ENCODE results near the gene ARHGAP15.

The ARHGAP15 gene

GRCh38 chr2:143280097-143280757, 151.0 kb downstream of the ARHGAP15 start:
- no peak for DNase-seq

DNA sequence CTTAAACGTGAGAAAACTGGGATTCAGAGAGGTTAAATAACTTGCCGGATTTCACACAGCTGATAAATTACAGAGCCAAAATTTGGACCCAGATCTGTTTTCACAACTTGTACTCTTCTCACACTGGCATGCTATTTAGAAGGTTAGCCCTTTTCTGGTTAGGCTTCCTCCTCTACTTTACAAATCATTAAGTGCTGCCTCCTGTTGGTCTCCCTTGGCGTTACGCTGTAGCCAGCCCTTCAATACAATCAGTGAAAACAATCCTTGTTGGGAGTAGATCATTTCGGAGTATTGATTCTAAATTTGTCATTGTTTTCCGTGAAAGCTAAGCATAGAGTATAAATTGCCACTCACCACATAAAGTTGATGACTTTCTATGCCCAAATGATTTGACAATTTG, 153.5 kb downstream of the ARHGAP15 start:
- DNase-seq: no peak

DNA sequence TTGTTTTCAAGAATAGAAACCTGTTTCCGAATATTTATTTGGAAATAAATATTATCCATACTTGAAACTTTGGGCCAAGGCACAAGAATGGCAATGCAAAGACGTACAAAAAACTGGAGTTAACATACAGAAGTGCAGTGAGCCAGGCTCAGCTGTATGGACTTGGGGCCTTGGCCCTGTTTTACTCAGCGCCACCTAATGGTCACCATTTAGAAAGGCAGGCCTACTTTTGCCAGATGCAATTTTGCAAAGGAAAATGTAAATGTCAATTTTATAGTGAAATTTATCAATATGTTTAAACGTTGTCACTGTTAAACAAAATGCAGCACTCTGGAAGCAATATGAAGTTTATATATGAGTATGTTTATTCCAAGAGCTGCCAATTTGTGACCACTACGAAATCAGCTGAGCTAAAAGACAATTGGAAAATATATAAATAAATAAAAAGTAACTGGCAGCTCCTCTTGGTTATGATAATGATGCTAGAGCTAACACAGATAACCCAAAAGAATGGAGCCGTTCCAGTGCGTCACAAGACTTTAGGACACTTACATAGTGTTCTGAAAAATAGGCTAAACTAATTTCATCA, 155.0 kb downstream of the ARHGAP15 start:
- DNase-seq: no peak

GRCh38 chr2:143289025-143289424, 159.8 kb downstream of the ARHGAP15 start:
- DNase-seq: no peak

DNA sequence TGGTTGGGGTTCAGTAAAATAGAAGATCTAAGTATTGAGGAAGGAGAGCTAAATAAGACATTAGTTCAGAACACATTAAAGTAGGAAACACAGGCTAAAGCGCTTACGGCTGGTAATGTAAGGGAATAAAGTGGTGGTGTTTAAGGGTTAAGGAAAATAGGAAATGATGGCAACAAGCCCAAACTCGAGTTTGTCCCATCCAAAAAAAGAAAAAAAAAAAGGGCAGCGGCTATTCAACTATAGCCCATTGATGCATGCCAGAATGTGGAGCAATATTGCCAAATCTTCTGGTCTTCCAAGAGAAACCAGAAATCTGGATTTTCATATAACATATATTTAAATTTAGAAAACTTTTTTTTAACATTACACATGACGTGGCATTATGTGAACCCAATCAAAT, 161.0 kb downstream of the ARHGAP15 start:
- DNase-seq: no peak

DNA sequence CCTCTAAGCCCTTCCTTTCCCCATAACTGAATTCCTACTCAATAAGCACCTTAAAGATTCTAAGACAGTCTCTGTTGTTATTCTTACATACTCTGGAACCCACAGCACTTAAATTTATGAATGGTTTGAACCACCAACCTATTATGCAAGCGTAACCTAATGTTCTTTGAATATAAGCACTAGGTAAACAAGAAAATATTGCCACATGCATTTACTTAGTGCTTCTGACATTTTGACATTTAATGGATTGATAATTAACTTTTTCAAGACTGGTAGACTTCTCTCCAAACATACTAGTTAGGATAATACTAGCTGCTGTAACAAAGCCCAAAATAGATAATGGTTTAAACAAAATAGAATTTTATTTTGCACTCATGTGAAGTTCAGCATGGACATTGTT, 164.8 kb downstream of the ARHGAP15 start:
- no peak for DNase-seq

DNA sequence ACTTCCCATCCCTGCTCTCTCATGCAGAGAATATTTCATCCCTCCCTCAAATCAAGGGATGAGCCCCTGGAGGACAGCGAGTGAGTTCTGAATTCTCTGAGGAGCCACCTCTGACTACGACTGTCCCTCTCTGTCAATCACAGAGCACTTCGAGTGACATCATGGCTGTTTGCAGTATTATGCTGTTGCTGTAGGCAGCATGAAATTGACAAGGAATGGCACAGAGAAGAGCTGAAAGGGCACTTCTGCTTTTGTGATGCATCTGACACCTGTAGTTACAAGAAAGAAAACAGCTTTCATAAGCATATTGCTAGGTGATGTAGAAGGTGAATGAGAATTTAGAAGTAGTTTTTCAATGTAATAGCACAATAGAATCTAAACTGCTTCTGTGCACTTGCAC, 166.9 kb downstream of the ARHGAP15 start:
- no peak for DNase-seq

GRCh38 chr2:143297182-143297581, 168.0 kb downstream of the ARHGAP15 start:
- no peak for DNase-seq

GRCh38 chr2:143300536-143300935, 171.3 kb downstream of the ARHGAP15 start:
- no peak for DNase-seq

- no peak for DNase-seq
These were observed 182.2 kb downstream of the ARHGAP15 start for GRCh38 chr2:143311426-143311825.

GRCh38 chr2:143312441-143312840, 183.2 kb downstream of the ARHGAP15 start:
- DNase-seq: no peak

DNA sequence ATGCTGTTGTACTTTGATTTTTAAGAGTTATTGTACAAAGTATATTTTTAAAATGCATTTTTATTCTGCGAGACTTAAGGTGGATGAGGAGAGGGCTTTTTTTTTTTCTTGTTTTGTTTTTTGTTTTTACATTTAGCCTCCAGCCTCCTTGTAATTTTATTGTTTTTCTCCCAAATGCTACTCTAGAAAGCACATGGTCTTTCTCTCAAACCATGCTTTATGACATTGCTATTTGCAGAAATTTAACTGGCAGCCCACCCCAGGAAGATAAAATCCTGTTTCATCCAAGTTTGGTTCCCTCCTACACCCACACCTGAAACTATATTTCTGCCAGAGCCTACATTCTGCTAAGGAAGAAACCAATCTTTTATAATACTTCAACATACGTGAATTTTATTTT, 184.6 kb downstream of the ARHGAP15 start:
- no peak for DNase-seq

GRCh38 chr2:143321994-143322393, 192.8 kb downstream of the ARHGAP15 start:
- DNase-seq: no peak

- no peak for DNase-seq
These were observed 200.1 kb downstream of the ARHGAP15 start for GRCh38 chr2:143329288-143329687.

GRCh38 chr2:143333168-143333791, 204.1 kb downstream of the ARHGAP15 start:
- no peak for DNase-seq

GRCh38 chr2:143333847-143334246, 204.6 kb downstream of the ARHGAP15 start:
- DNase-seq: no peak

GRCh38 chr2:143334837-143335236, 205.6 kb downstream of the ARHGAP15 start:
- DNase-seq: no peak

- no peak for DNase-seq
These were observed 207.5 kb downstream of the ARHGAP15 start for GRCh38 chr2:143336719-143337210.

GRCh38 chr2:143341478-143341877, 212.3 kb downstream of the ARHGAP15 start:
- DNase-seq: no peak

- DNase-seq: no peak
These were observed 215.6 kb downstream of the ARHGAP15 start for GRCh38 chr2:143344780-143345179.

DNA sequence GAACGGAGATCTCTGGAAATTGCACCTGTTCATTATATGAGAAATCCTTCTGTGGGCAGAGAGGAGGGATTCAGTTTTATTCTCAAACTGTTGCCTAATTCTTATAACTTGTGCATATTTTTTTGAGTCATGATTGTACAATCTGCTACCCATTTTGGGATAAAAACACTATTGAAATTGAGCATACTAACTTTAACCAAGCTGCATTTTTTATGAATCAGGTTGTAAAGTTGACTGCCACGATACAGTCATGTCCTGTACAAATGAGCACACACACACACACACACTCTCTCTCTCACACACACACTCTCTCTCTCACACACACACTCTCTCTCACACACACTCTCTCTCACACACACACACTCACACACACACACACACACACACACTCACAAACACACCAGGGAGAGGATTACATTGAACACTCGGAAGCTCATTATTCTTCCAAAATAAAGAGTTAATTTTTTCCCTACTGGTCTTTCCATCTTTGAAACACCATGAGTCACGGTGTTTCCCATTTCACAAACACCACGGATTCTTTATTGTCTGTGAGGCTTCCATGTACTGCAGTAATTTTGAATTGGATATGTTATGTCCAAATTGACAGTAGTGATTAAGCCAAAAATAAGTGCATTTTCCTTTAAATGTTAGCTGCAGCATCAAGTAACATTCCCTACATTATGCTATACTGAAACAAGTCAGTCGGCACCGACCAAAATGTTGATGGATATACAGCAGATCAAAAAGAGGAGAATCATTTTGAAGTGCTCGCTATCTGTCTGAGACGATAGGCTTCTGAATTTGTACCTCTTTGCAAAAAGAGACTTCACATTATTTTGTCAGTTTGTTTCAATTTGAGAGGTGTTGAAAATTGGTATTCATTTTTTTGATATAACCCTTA, 216.9 kb downstream of the ARHGAP15 start:
- DNase-seq: no peak

GRCh38 chr2:143347271-143347695, 218.1 kb downstream of the ARHGAP15 start:
- DNase-seq: no peak

- no peak for DNase-seq
These were observed 218.7 kb downstream of the ARHGAP15 start for GRCh38 chr2:143347901-143348414.
